HCT116 (cell line): Measurements from ENCODE around the gene CALD1. TPM values are rescaled to one million over a fixed set of nuclear protein-coding genes. Genes with fewer than 3 reads are reported as not detected.

ENCODE experiments used
- ATAC-seq: fragments of 200-7000 bp; cut with Tn5 transposase; 2 replicates; pipeline ENCODE4 v1.9.1; 2020; ENCODE audit warnings: mild to moderate bottlenecking, moderate library complexity
- BruUV-seq: library from RNA; stranded (reverse); fragments of 400-500 nt; replicated peaks from 2 replicates; lab custom pipeline; 2021; lab: Mats Ljungman, UMichigan
- CTCF ChIA-PET: fragments of 300-600 bp; sonication (Branson Sonifier 250); formaldehyde crosslinking; loops from one replicate; lab custom pipeline; 2021; ENCODE audit warnings: antibody characterized with exemption; lab: Charles Lee
- POLR2A ChIA-PET: fragments of 300-600, 350-600 bp; sonication (Branson Sonifier 250); formaldehyde crosslinking; loops from one replicate; lab custom pipeline; 2021; ENCODE audit warnings: antibody characterized with exemption; lab: Charles Lee
- RAD21 ChIA-PET, 2 experiments: fragments of 300-600 bp; sonication (Branson Sonifier 250); formaldehyde crosslinking; loops; one replicate each; lab custom pipeline; 2023; ENCODE audit warnings: low total read pairs in 2 of 2; ENCODE audit not compliant: uncharacterized antibody in 2 of 2, unreplicated experiment in 2 of 2, low non-redundant PET in 1 of 2; lab: Charles Lee
- DNase-seq: peaks from one replicate; pipeline ENCODE4 v3.0.0-alpha.2; 2010; ENCODE audit warnings: low read depth, low spot score
- H2AFZ ChIP-seq: fragments of 200-600 bp; shearing (Covaris generic), sonication (generic); 2 replicates; pipeline ENCODE4 v1.6.1; 2017; ENCODE audit warnings: low read depth, mixed run types, mixed read lengths, antibody characterized with exemption, low read length; ENCODE audit not compliant: poor library complexity, severe bottlenecking
- H3K27ac ChIP-seq: 2 replicates; pipeline ENCODE4 v1.5.1; 2012; ENCODE audit warnings: low read depth, low read length
- H3K27me3 ChIP-seq: fragments of 200-600 bp; sonication (generic); 2 replicates; pipeline ENCODE4 v1.6.1; 2016; ENCODE audit warnings: mixed run types, low read length, mixed read lengths; ENCODE audit not compliant: insufficient read depth
- H3K36me3 ChIP-seq, 2 experiments: fragments of 200-500 bp in 1 of 2; fragments of 200-600 bp in 1 of 2; sonication (Bioruptor generic) in 1 of 2; sonication (generic) in 1 of 2; 2 replicates each; pipeline versions ENCODE4 v1.5.1 to v1.6.1; 2014 to 2016; ENCODE audit warnings: low read length in 2 of 2, inconsistent platforms in 1 of 2, mixed read lengths in 1 of 2, mixed run types in 1 of 2; ENCODE audit not compliant: insufficient read depth in 2 of 2, control insufficient read depth in 1 of 2
- H3K4me1 ChIP-seq, 2 experiments: fragments of 200-600 bp in 1 of 2; sonication (generic) in 1 of 2; 2 replicates each; pipeline versions ENCODE4 v1.5.1 to v1.6.1; 2012 to 2017; ENCODE audit warnings: low read length in 2 of 2, inconsistent platforms in 1 of 2, mild to moderate bottlenecking in 1 of 2, mixed read lengths in 1 of 2, mixed run types in 1 of 2, moderate library complexity in 1 of 2; ENCODE audit not compliant: insufficient read depth in 2 of 2, control insufficient read depth in 1 of 2
- H3K4me2 ChIP-seq: fragments of 200-600 bp; sonication (generic); 2 replicates; pipeline ENCODE4 v1.6.1; 2017; ENCODE audit warnings: mixed run types, low read length, mixed read lengths
- H3K4me3 ChIP-seq, 2 experiments: fragments of 200-600 bp in 1 of 2; sonication (generic) in 1 of 2; replicated peaks in 1 of 2; 2 replicates each; pipeline ENCODE4 v1.5.1; 2011 to 2016; ENCODE audit warnings: low read length in 2 of 2, control low read depth in 1 of 2, low read depth in 1 of 2, mild to moderate bottlenecking in 1 of 2, mixed read lengths in 1 of 2, mixed run types in 1 of 2
- H3K79me2 ChIP-seq: fragments of 200-600 bp; sonication (generic); 2 replicates; pipeline ENCODE4 v1.6.1; 2017; ENCODE audit warnings: mild to moderate bottlenecking, mixed run types, low read length, moderate library complexity, mixed read lengths; ENCODE audit not compliant: insufficient read depth
- H3K9ac ChIP-seq: fragments of 200-600 bp; sonication (generic); 2 replicates; pipeline ENCODE4 v1.6.1; 2016; ENCODE audit warnings: low read length, mixed read lengths
- H3K9me2 ChIP-seq: fragments of 200-600 bp; sonication (generic), shearing (Covaris generic); 2 replicates; pipeline ENCODE4 v1.6.1; 2017; ENCODE audit warnings: mixed run types, mild to moderate bottlenecking, moderate library complexity; ENCODE audit not compliant: insufficient read depth
- H3K9me3 ChIP-seq, 2 experiments: fragments of 200-500 bp in 1 of 2; fragments of 200-600 bp in 1 of 2; sonication (Bioruptor generic) in 1 of 2; sonication (generic) in 1 of 2; 2 replicates each; pipeline ENCODE4 v1.6.1; 2014 to 2017; ENCODE audit warnings: low read length in 2 of 2, mixed read lengths in 2 of 2, inconsistent platforms in 1 of 2, low read depth in 1 of 2, mild to moderate bottlenecking in 1 of 2, mixed run types in 1 of 2, moderate library complexity in 1 of 2; ENCODE audit not compliant: control insufficient read depth in 1 of 2, insufficient read depth in 1 of 2
- H4K20me1 ChIP-seq: fragments of 200-600 bp; sonication (generic), shearing (Covaris generic); 2 replicates; pipeline ENCODE4 v1.6.1; 2017; ENCODE audit warnings: mixed run types, mild to moderate bottlenecking, moderate library complexity; ENCODE audit not compliant: insufficient read depth
- ATF3 ChIP-seq: IDR thresholded peaks from 2 replicates; pipeline ENCODE4 v1.6.1; 2012
- CTCF ChIP-seq, 3 experiments: fragments of 200-600 bp in 1 of 3; sonication (generic) in 1 of 3; IDR thresholded peaks in 2 of 3; conservative IDR thresholded peaks in 1 of 3; 2 replicates each; pipeline ENCODE4 v1.5.1; 2012 to 2017; ENCODE audit warnings: low read depth in 2 of 3, low read length in 2 of 3, antibody characterized with exemption in 1 of 3, borderline replicate concordance in 1 of 3, control low read depth in 1 of 3, mild to moderate bottlenecking in 1 of 3, mixed read lengths in 1 of 3, mixed run types in 1 of 3, moderate library complexity in 1 of 3; ENCODE audit not compliant: insufficient read depth in 1 of 3
- EGR1 ChIP-seq: IDR thresholded peaks from 2 replicates; pipeline ENCODE4 v1.6.1; 2012; ENCODE audit warnings: low read depth
- ELF1 ChIP-seq: IDR thresholded peaks from 2 replicates; pipeline ENCODE4 v1.6.1; 2012; ENCODE audit warnings: low read depth, borderline replicate concordance
- EZH2phosphoT487 ChIP-seq: fragments of 200-600 bp; IDR thresholded peaks from 2 replicates; pipeline ENCODE4 v1.6.1; 2018; ENCODE audit warnings: antibody characterized with exemption, borderline replicate concordance
- JUND ChIP-seq: IDR thresholded peaks from 2 replicates; pipeline ENCODE4 v1.6.1; 2012
- MAX ChIP-seq: IDR thresholded peaks from 2 replicates; pipeline ENCODE4 v1.6.1; 2012
- POLR2AphosphoS5 ChIP-seq: IDR thresholded peaks from 2 replicates; pipeline ENCODE4 v1.6.1; 2011; ENCODE audit warnings: mild to moderate bottlenecking, low read depth, low read length, moderate library complexity
- SIN3A ChIP-seq: IDR thresholded peaks from 2 replicates; pipeline ENCODE4 v1.6.1; 2012; ENCODE audit warnings: low read depth
- SP1 ChIP-seq: IDR thresholded peaks from 2 replicates; pipeline ENCODE4 v1.6.1; 2012; ENCODE audit warnings: low read depth
- YY1 ChIP-seq: IDR thresholded peaks from 2 replicates; pipeline ENCODE4 v1.6.1; 2011; ENCODE audit warnings: low read length, low read depth, moderate library complexity, mild to moderate bottlenecking; ENCODE audit not compliant: insufficient replicate concordance; ENCODE audit errors: extremely low read depth
- ZBTB33 ChIP-seq: IDR thresholded peaks from 2 replicates; pipeline ENCODE4 v1.6.1; 2011; ENCODE audit warnings: mild to moderate bottlenecking, low read length, moderate library complexity; ENCODE audit not compliant: insufficient replicate concordance; ENCODE audit errors: extremely low read depth
- ZNF274 ChIP-seq: fragments of 200-500 bp; sonication (Bioruptor generic); IDR thresholded peaks from 2 replicates; pipeline ENCODE4 v1.6.1; 2014; ENCODE audit warnings: mild to moderate bottlenecking, low read depth, low read length, inconsistent platforms
- intact Hi-C: fragments of 100-400 bp; cut with micrococcal nuclease; formaldehyde crosslinking; loops from 2 replicates; pipeline ENCODE4 v1.10.0; 2022
- total RNA-seq: library from RNA; stranded (reverse); gene quantifications from one replicate; pipeline ENCODE4 v1.2.1, GENCODE V29; 2021; ENCODE audit not compliant: unreplicated experiment

The CALD1 gene
- total RNA-seq, 1 experiment from 2014 or later, result 66.8 TPM

GRCh38 chr7:134804351-134804750, 24.9 kb downstream of the CALD1 start:
- Histone ChIP-seq H3K27ac (no peak overlapping the region), H3K9me3 (no peaks in the 10 kb centered on the region), H3K79me2 (no peaks in the 10 kb centered on the region), H4K20me1 (no peaks in the 10 kb centered on the region), H3K4me2 (no peak overlapping the region), H3K36me3 (no peaks in the 10 kb centered on the region), H2AFZ (no peak overlapping the region), H3K9ac (no peak overlapping the region), H3K27me3 (no peaks in the 10 kb centered on the region), H3K4me1 (no peaks in the 10 kb centered on the region), H3K9me2 (peaks cover 7% of the 10 kb centered on the region; the same call in 1 of the 2 replicates), H3K4me3 (no peak overlapping the region)
- TF ChIP-seq EZH2phosphoT487, result no peak
- no peak for TF ChIP-seq MAX
- no peak for TF ChIP-seq POLR2AphosphoS5
- TF ChIP-seq ZBTB33, result no peak
- no peak for TF ChIP-seq ATF3
- no peak for TF ChIP-seq YY1
- TF ChIP-seq SP1, result no peak
- TF ChIP-seq JUND, result no peak
- TF ChIP-seq SIN3A, result no peak
- TF ChIP-seq CTCF (IDR thresholded peaks at IDR 0.05 in 2 of 3, conservative IDR thresholded peaks at IDR 0.05 in 1 of 3; ENCODE audit: borderline replicate concordance in 1 of 3, insufficient read depth in 1 of 3, low read depth in 2 of 3, low read length in 2 of 3), result no peak
- TF ChIP-seq EGR1, result no peak
- TF ChIP-seq ELF1, result no peak
- TF ChIP-seq ZNF274, result no peak
- intact Hi-C loops, result no loop called here
- DNase-seq (no peak), ATAC-seq (no peak)
- ChIA-PET RAD21 (no interaction called here), POLR2A (no interaction called here), CTCF (no interaction called here)
- no TSS peak for BruUV-seq
